NCI-H187 (cell line): Measurements from ENCODE around the gene ZNF341.

ENCODE experiments used
- DNase-seq, 2 experiments: peaks; one replicate each; lab custom pipeline; 2025; lab: John Stamatoyannopoulos, UW

The ZNF341 gene

DNA sequence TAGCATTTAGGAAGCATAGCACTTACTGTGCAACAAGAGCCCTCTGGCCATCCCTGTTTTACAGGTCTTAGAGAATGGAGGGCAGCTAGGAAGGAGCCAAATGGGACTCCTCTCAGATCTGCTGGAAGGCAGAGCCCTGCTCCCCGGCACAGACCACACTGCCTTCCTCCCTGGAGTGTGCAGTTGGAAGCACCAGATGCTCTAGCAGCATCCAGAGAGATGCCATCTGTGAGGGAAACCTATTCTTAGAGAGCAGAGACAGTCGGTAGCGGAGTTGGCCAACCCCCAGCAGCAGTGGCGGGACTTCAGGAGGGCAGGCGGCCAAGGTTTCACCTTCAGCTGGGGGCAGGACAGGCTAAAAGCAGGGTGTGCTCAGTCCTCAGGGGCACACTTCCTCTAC lies 28.9 kb upstream of the ZNF341 start:
- DNase-seq, result no peak

DNA sequence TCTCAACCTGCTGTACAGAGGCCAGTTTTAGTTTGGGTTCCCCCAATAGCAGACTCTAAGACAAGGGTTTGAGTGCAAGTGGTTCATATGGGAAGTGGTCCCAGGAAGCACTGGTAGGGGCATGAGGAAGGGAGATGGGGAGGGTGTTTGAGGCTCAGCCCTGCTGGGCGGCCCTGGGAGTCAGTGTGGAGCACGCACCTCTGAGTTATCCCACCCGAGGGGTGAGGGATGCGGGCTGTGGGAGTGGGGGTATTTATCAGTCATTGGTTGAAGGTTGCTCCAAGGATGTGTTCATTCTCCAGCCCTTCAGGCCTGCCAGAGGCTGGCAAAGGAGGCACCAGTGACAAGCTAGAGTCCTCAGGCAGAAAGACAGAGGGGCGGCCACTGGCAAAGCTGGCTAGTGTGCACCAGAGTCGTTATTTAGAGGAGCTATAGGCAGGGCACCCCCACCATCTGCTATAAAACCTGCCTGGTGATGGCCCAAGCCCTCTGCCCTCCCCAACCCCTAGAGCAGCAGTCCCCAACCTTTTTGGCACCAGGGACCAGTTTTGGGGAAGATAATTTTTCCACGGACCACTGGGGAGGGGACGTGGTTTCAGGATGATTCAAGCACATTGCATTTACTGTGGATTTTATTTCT lies 28.2 kb upstream of the ZNF341 start:
- no peak for DNase-seq

DNA sequence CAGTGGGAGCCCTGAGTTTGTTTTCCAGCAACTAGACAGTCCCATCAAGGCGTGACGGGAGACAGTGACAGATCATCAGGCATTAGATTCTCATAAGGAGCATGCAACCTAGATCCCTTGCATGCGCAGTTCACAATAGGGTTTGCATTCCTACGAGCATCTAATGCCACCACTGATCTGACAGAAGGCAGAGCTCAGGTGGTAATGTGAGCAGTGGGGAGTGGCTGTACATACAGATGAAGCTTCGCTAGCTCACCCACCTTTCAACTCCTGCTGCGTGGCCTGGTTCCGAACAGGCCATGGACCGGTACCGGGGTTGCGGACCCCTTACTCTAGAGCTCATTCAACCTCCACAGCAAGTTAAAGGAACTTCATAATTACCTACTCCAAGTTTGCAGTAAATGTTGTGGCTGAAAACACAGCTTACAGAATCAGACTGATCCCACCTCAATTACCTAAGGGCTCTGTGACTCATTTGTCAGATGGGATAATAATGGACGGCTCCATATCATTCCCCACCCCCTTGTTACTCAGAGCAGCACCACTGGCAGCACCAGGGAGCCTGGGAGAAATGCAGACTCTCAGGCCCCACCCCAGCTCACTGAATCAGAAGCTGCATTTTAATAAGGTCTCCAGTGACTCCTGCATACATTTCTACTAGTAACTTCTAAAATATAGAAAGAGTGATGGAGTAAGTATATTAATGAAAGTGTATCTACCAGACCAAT lies 27.4 kb upstream of the ZNF341 start:
- DNase-seq, result no peak

DNA sequence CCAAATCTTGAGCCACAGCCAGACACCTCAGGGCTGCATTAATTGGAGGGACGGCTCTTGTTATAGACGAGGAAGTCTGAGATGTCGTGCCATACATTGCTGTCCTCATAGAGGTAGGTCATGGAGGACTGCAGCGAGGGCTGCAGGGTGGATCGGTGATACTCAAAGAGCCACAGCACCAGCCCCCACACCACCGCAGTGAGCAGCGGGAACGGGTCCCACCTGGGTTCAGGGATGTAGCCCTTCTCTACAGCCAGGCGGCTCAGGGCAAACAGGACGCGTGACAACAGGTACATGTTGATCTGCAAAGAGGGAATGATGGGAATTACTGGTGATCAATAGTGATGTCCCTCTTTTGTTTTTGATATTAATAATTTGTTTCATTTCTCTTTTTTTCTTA lies 24.1 kb upstream of the ZNF341 start:
- DNase-seq, result no peak

DNA sequence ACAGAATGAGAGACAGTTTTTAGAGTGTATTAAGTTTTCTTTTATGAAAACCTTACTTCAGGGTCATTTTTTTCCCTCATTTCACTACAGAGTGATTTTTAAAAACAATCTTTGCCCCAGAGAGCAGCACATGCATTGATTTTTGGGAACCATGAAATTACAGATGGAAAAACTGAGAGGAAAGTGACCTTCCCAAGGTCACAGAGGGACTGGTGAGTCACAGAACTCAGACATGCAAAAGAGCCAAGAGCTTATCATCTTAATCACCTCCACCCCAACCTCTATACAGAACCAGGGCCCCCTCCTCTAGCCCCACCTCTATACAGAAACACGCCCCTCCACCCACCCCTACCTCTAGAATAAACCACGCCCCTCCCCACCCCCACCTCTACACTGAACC lies 22.4 kb upstream of the ZNF341 start:
- no peak for DNase-seq

GRCh38 chr20:33709905-33710541 lies 21.8 kb upstream of the ZNF341 start:
- DNase-seq, result no peak

- no peak for DNase-seq
Measured at GRCh38 chr20:33710681-33711445, 20.9 kb upstream of the ZNF341 start.

DNA sequence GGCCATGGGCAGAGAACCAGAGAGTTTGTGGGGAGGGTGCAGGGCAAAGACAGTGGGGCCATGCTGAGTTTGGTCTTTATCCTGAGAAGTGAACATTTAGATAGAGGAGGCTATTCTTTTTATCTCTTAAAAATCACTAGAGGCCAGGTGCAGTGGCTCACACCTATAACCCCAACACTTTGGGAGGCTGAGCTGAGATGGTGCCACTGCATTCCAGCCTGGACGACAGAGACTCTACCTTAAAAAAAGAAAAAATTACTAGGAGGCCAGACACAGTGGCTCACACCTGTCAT lies 20.4 kb upstream of the ZNF341 start:
- DNase-seq, result no peak

DNA sequence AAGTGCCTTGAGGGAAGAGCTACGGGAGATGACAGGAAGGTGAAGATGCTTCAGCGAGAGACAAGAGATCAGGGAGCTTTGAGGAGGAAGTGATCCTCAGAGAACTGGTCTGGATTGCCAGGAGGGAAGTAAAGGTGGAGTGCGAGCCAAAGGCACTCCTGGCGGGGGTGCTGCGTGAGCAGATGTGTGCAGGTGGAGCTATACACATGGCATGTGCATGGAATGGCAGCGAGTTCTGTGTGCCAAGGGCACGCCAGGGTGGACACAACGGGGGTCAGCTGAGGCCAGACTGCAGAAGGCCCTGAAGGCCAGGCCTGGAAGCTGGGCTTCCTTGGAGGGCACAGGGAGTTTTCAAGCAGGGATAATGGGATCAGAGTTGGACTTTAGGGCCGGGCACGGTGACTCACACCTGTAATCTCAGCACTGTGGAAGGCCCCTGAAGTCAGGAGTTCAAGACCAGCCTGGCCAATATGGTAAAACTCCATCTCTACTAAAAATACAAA lies 17.9 kb upstream of the ZNF341 start:
- DNase-seq, result no peak

DNA sequence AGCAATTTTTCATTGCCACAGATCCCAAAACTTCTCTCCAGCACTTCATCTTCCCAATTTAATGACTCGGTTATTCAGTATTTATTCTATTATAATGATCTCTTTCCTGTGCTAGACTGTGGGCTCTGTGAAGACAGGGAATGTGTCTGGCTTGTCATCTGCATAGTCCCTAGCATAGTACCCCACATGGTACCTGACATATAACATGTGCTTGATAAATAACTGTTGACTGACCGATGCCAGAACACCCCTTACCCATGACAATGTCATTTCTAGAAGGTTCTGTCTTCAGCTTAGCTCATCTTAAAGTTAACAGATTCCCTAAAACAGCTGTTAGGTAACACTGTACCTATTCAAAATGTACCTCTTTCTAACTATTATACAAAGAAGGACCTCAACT lies 15.3 kb upstream of the ZNF341 start:
- DNase-seq, result no peak

DNA sequence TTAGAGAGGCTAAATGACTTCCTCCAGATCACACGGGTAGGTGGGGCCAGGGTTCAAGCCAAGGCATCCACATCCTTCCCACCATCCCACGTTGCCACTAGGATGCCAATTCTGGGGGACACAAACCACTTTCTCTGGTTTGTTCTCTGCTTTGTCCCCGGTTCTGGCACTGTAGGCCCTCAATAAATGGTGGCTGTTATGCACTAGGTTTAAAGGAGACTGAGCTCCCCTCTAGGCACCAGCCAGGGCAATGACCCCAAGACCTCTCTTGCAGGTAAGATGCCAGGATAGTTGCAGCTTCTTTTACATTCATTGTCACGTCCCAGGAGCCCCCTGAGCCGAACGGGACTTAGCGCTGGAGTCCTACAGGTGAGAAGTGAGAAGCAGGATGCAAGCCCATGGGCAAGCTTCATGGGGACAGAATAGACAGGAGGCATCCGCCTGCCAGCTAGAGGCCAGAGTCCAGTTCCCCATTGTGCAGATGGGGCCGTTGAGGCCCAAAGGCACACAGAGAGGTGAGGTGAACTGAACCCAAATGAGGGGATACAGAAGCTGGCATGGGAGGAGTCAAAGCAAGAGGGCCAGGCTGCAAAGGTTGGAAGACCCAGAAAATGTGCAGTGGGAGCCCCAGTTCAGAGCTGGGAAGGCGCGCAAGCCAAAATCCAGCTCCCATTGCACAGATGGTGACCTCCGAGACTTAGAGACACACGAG lies 12.4 kb upstream of the ZNF341 start:
- no peak for DNase-seq

DNA sequence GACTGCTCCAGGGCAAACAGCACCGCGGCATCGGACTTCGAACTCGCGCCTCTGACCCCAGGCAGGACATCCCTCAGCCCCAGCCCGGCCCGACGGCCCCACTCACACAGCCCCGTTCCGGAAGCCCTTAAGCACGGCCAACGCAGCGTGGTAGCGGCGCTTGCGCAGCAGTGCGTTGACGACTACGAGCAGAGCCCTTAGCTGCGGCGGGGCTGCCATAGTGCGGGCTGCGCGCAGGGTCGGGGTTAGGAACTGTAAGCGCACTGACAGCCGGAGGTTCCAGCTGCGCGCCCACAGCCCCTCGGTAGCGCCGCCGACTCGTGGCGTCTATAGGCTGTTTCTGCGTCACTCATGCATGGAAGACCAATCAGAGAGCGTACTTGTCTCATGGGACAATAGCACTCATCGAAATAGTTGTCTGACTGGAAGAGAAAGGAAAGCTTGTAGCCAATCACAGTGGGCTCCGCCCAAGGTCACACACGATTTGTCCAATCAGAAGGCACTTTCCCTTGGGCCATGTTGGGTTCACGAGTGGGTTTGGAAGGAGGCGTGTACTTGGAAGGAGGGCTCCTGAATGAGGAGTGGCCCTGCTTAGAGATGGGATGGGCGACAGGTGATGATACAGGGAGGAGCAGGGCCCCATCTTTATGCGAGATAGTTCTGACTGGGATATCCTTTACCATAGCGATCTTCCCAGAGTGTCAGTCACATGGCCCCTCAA lies 11.6 kb upstream of the ZNF341 start, which contains the start of gene PXMP4:
Gene PXMP4 (minus strand): TSS at position 322 of the 721 bp plus-strand sequence. CDS start 103 bp downstream, at position 219.
- DNase-seq, result peak; percentile 75 to 81

GRCh38 chr20:33721391-33722140 lies 10.2 kb upstream of the ZNF341 start:
- DNase-seq, result no peak

GRCh38 chr20:33724439-33725094 lies 7.2 kb upstream of the ZNF341 start:
- DNase-seq, result no peak

- no peak for DNase-seq
Measured at GRCh38 chr20:33725607-33726264, 6.1 kb upstream of the ZNF341 start.

DNA sequence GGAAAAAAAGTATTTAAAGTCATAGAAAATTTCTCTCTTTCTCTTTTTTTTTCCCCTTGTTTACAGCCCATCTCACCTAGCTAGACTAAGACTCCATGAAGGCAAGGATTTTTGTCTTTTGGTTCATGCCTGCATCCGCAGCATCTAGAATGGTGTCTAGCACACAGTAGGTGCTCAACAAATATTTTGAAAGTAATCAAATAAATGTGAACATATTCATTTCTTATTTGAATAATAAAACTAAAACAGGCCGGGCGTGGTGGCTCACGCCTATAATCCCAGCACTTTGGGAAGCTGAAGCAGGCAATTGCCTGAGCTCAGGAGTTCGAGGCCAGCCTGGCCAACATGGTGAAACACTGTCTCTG lies 4.7 kb upstream of the ZNF341 start:
- no peak for DNase-seq

GRCh38 chr20:33727806-33728205 lies 4.0 kb upstream of the ZNF341 start:
- no peak for DNase-seq

DNA sequence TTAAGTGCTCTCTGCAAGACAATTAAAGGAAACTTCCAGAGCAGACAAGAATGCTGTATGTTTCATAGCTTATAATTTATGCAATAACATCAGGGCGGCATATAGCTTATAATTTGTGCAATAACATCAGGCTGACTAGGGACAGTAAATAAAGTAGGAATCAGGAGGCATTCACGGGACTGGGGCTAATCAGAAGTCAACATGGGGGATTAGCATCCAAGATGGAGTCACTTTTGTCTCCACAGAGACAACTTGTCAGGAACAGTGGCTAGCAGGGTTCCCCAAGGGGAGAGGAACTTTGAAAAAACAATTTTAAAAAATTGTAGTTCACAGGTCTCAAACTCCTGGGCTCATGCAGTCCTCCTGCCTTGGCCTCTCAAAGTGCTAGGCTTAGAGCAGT lies 3.3 kb upstream of the ZNF341 start:
- DNase-seq, result no peak

- no peak for DNase-seq
Measured at GRCh38 chr20:33729101-33729500, 2.7 kb upstream of the ZNF341 start.
